Hypothalamus (tissue), 51 donors: Measurements from ENCODE around the gene TMEM266.

ENCODE experiments used
- DNase-seq, 51 donors: peaks; one replicate each; lab custom pipeline; 2025; lab: John Stamatoyannopoulos, UW

The TMEM266 gene

DNA sequence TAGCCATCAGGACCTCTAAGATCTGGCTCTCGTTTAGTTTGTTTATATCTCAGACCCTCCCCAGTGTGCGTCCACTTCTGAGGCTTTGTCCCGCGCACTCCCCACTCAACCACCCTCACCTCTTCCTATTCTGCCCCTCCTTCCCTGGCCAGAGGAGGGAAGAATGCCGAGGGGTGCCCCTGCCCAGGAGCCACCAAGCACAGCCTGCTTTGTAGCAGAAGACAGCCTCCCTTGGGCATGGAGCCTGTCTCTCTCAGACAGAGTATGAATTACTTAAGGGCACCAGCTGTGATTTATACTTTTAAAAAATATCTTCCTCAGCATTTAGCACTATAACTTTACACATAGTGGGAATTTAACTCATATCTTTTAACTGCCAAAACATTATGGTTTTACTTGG is 6.0 kb downstream of the TMEM266 start:
- no peak for DNase-seq

DNA sequence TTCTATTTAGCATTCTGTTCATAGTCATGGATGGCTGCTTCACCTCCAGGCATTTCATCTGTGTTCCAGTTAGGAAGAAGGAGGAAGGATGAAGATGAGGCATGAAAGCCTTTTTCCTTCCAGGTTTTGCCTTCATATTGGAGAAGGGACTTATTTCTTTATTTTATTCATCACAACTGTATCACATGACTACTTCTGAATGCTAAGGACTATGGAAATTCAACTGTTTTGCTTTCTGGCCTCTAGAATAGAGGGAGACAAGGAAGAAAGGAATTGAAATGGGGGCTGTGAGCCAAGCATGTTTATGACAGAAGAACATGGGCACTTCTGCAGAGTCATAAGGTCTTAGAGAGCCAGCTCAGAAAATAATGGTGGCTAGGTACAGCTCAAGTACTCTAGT is 10.4 kb downstream of the TMEM266 start:
- DNase-seq = no peak

DNA sequence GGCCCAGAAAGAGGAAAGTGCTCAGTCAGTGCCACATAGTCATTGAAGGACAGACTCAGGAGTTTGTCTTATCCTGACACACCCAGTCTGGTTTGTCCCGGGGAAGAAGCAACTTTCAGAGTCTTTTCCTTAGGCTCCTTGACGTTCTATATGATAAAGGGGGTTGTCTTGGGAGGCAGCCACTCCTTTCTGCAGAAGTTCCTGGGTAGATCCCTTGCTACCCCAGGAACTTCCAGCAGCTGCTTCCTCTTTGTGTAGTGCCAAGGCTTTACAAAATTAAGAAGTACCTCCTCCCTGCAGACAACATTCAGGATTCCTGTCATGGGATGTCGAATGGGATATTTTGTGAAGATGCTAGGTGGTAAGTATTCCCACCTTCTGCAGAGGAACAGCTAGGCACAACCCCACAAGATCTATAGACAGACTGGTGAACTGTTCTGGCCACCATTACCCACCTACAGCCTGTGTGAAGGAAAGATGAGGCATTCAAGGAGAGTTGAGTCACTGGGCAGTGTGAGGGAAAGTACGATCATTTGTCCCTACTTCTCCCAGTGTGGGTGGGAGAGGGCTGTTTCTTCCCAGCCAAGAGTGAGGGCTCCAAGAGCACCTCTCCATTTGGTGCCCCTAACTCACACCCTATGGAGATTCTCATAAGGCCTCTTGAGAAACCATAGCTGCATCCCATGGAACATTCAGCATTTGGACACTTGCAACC is 11.3 kb downstream of the TMEM266 start:
- no peak for DNase-seq

DNA sequence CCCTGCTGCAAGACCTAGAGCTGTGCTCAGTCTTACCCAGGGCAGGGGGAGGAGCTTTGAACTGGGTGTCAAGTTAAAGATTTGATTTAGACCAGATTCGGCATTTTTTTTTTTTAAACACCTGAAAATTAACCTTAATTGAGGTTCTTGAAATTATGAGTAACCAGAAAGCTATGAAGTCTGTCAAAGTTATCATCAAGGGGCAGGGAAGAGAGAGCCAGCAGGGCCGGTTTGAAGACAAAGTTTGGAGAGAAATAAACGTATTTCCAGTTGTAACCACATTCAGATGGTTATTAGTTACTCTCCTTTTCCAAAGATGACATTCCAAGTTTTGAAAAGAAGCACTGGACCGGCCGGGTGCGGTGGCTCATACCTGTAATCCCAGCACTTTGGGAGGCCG is 12.0 kb downstream of the TMEM266 start:
- DNase-seq = no peak

DNA sequence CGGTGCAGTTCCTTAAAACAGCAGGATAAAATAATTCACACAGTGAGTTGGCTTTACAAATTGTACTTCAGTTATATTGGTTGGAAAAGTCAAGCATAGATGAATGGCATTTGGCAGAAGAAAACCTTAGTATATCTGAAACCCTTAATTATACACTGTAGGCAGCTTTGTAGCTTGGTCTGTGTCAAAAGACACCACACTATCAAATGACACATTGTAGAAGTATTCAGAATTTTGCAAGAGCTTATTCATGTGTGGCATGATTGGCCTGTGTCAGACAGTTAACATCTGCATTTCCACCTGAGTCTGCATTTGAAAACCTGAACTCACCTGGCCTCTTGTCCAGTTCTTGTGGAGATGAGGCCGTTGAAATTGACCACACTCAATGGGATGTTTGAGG is 13.8 kb downstream of the TMEM266 start:
- no peak for DNase-seq

DNA sequence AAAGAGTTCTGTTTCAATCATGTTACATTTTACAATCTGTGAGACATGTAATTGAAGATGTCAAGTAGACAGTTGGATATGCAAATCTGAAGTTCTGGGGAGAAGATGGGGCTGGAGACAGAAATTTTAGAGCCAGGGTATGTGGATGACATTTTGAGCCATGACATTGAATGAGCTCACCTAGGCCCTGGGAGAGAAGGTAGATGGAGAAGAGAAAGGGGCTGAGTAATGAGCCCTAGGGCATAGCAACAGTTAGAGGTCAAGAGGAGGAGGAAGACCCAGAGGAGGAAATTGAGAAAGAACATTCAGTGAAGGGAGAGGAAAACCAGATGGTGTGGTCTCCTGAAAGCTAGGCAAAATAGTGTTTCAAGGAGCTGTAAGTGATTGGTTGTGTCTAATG is 15.3 kb downstream of the TMEM266 start:
- DNase-seq = no peak

DNA sequence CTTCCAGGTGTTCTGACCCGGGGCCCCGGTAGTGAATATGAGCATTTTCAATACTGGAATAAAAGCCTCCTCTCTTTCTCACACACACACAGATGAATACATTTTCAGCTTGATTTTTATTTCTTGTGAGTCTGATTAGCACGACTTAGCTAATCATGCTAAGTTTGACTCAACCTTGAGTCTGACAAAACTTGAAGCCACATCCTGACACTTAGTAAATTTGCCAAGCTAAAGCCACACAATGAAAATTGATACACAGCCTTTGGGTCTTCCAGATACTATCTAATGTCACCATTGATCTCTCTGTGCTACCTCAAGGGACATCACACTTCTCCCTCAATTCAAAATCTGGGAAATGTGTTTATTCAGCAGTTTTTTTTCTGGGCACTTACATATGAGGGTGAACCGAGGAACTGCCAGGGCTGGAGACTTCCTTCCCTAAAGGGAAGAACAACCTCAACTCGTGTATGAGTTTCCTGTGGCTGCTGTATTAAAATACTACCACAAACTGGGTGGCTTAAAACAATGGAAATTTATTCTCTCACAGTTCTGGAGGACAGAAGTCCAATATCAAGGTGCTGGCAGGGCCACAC is 18.6 kb downstream of the TMEM266 start:
- DNase-seq = no peak

DNA sequence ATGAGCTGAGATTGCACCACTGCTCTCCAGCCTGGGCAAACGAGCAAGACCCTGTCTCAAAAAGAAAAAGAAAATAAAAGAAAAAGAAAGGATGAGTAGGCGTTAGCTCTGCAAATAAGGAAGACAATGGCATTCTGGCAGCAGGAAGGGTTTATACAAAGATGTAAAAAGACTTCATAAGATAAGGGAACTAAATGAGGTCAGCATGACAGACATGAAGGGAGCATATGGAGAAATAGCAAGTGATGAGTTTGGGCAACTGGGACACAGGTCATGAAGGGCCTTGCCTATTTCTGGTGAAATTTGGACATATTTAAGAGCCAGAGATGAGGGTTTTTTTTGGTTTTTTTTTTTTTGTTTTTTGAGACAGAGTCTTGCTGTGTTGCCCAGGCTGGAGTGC is 24.5 kb downstream of the TMEM266 start:
- no peak for DNase-seq

DNA sequence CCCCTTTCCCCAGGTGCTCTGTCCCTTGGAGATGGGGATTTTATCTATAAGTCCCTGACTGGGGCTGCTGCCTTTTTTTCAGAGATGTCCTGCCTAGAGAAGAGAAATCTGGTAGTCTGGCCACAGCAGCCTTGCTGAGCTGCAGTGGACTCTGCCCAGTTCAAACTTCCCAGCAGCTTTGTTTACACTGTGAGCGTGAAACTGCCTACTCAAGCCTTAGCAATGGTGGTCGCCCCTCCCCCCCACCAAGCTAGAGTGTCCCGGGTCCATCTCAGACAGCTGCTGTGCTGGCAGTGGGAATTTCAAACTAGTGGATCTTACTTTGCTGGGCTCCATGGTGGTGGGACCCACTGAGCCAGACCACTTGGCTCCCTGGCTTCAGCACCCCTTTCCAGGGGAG is 38.9 kb downstream of the TMEM266 start:
- no peak for DNase-seq

DNA sequence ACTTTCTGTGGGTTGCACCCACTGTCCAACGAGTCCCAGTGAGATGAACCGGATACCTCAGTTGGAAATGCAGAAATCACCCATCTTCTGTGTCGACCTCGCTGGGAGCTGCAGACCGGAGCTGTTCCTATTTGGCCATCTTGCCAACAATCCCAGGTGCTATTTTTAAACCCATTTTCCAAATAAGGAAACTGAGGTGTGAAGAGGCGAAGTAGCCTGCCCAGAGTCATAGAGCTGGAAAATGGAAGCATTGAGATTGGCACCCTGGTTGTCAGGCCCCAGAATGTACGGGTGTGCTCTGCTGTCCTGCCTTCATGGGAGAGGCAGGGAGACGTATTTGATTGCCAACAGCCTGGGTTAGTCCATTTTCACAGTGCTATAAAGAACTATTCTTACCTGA is 39.6 kb downstream of the TMEM266 start:
- no peak for DNase-seq

DNA sequence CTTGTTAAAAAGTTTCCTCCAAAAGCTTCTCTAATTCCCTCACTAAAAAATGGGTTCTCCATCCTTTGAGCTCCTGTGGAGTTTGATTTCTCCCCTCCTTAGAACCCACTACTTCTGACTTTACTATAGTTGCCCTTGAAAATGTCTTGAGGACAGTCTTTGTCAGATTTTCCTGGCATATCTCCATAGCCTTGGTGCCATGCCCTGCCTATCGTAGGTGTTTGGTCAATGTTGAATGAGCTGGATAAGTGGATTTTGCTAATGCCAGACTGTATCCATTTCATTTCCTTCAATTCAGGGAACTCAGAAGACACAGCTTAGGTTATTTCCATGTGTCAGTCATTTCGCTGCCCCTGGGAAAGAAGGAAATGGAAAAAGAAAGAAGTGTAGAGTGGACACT is 40.6 kb downstream of the TMEM266 start:
- DNase-seq = no peak

DNA sequence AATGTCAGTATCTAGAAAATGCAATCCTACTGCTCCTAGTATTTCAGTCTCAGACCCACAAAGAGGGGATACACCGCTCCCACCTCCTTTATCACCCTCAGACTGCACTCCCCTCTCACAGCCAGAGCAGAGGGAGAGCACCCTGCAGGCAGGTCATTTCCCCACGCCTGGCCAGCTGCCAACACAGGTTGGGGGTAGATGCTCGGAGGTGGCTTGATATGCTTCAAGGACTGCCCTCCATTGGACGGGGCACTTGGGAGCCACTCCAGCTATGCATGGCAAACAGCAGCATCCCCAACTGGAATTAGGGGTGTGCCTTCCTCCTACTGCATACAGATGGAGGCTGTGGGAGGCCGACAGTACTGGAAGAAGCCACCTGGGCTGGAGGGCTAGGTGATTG is 41.9 kb downstream of the TMEM266 start:
- DNase-seq = no peak

DNA sequence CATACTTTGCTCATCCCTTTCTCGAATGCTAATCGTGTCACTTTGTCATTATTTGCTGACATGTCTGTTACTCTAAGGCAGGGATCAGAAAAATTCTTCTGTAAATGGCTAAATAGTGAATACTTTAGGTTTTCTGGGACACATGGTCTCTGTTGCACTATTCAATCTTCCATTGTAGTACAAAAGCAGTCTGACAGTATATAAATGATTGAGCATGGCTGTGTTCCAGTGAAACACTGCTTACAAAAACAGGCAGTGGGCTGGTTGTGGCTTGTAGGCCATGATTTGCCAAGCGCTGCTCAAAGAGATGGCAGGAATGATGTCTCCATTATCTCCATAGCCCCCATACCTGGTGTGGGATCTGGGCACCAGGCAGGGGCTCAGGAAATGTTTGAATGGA is 45.6 kb downstream of the TMEM266 start:
- DNase-seq = no peak

DNA sequence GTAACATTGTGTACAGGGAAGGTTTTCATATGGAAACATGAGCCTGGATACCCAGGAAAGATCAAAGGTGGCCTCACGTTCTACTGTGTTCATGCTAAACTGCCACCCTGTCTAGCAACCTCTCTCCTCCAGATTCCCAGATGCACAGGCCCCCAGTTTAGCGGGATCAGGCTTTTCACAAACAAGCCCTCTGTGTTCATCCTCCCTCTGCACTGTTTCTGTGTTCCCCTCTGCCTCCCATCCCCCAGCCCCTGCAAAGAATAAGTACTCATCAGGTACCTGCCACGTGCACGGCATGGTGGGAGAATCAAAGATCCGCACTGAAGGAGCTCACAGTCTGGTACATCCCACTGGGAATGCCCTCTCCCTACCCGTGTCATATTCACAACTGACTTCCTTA is 46.1 kb downstream of the TMEM266 start:
- DNase-seq = no peak

DNA sequence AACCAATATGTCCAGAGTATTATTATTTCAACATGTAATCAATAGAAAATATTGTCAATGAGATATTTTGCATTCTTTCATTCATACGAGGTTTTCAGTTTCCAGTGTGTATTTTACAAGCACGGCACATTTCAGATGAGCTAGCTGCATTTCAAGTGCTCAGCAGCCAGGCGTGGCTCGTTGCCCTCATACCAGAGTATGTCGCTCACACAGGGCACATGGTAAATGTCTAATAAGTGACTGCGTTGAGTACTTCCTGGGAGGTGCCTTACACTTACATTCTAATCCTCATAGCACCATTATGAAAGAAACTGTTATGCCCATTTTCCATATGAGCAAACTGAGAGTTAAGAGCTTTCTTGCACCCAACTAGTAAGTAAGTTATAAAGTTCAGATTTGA is 47.4 kb downstream of the TMEM266 start:
- DNase-seq = no peak

DNA sequence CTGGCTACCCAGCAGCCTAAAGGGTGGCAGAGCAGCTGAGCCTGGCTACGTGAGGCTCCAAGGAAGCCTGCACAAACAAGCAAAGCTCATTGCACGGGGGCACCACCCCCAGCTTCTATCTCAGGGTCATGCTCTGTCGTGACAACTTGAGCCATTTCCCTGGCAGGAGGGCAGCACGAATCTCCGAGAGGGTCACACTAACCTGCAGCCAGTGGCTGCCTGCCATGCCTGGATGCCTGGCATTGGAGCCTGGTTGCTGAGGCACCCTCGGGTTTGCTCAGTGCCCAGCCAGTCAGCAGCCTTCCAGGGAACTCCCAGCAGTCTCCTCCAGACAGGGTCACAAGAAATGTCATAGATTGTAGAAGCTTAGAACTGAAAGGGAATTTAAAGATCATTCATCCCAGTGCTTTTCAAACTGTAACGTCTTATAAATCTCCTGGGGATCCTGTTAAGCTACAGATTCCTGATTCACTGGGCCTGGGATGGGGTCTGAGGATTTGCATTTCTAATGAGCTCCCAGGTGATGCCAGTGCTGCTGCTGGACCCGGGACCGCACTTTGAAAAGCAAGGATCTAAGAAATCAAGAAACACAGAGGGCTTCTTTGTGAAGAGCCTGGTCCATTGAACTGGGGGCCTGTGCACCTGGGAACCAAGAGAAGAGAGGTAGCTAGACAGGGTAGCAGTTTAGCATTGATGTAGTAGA is 48.4 kb downstream of the TMEM266 start:
- peak in 30 of 51 donors; percentile 5 to 72 (median 32) for DNase-seq

DNA sequence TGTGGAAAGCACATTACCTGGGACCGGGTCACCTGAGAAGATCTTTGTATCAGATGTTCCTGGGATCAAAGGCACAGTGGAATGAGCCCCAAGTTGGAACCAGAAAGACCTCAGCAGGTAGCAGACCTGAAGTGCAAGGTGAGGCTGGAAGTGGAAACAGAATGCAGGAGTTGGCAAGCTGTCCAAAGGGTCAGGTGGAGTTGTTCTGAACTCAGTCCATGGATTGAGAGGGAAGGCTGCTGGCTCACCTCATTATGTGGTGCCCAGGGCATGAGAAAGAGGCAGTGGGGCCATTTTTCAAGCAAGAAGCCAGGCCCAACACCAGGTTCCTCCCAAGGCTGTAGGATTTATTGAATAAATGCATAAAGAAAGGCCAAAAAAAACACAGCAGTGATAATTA is 49.3 kb downstream of the TMEM266 start:
- no peak for DNase-seq

DNA sequence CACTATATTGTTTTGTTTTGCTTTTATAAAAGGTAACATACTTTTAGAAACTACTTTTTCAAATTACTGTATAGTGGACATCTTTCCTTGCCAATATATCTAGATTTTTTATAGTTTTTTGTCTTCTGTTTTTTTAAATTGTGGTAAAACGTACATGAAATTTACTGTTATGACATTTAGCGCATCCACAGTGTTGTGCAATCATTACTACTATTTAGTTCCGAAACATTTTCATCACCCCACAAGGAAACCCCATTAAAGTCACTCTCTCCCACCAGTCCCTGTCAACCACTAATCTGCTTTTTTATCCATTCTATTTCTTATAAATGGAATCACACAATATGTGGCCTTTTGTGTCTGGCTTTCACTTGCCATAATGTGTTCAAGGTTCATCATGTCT is 54.8 kb downstream of the TMEM266 start:
- DNase-seq = no peak

DNA sequence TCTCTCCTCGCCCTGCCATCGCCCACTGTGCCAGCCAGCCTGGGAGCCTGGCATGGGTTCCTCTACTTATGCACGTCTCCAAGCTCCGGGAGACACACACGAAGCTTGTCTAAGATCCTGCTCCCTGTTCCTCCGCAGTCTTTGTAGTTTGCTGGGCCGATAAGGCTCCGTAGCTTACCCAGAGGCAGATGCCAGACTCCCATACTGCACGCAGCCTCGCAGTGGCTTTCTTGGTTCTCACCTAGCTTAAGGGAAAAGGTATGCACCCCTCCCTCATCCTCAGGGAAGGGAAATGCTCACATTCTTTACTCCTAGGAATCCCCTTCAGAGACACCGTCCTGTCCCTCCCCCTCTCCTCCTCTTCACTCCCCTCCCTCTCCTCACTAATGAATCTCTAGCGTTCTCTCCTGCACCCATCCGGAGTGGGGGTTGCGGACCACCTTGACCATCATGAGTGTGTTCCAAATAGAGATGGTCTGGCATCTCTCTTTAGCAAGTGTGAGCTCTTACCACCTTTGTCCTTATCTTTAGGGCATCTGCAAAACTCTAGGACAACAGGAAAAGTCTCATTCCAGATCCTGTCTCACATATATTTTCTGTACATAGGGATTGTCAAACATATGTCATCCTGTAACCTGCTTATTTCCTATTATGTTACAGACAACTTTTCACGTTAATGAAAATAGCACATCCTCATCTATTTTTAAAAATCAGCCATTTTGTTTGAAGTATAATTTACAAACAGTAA is 56.5 kb downstream of the TMEM266 start:
- DNase-seq = no peak

DNA sequence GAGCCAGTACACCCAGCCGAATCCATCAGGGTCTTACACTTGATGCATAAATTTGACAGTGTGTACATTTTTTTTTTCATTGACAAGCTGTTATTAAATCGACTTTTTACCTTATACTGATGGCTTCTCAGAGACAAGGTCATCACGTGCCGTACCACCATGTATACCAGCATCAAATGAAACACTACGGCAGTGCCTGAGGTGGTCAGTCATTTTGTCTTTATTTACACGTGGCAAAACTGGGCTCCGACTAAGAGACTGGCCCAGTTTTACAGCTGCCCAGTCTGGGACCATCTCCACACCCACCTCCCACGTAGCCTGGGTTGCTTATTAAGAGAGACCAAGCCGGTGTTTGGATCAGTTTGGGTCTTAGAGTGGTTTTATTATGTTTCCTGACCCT is 57.4 kb downstream of the TMEM266 start:
- no peak for DNase-seq

DNA sequence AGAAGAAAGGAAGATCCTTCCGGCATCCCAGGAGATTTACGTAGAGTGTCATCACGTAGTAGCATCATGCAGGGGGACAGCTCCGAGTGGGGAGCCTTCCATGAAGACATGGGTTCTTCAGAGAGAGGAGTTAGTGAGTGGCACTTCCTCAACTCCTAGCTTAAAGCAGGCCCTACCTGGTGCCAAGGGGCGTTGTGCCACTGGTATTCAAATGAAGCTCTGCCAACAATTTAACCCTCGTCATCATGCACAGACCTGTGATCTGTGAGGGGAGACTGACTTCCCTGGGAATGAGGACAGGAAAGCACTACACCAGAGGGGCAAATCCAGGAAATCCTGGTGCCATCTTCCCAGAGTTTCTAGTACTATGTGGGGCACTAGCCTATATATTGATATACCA is 59.0 kb downstream of the TMEM266 start:
- no peak for DNase-seq

DNA sequence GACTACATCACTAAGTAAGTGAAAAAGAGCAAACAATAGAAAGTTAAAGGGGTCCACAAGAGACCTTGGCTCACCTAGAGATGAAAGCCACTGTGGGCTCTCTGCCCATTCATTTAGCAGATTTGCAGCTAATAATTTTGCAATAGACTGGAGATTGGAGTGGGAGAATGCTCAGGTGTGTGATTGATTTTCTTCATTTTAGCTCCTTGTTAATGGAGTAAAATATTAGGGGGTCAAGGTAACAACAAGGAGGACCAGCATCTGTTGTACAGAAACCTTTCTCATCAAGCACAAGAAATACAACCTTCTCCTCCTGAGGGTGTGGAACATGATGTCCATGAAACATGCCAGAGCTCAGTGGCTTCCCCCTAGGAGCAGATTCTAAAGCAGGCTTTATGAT is 63.2 kb downstream of the TMEM266 start:
- no peak for DNase-seq
